CD4-positive, alpha-beta T cell treated with Interleukin-17A for 4 hours (primary cell): Measurements from ENCODE around the gene PLEKHA6.

ENCODE experiments used
- DNase-seq: peaks from one replicate; pipeline ENCODE4 v3.0.0-alpha.2; 2020; ENCODE audit warnings: mixed read lengths

The PLEKHA6 gene

GRCh38 chr1:204230211-204230610 lies 129.5 kb downstream of the PLEKHA6 start:
- DNase-seq, result no peak

DNA sequence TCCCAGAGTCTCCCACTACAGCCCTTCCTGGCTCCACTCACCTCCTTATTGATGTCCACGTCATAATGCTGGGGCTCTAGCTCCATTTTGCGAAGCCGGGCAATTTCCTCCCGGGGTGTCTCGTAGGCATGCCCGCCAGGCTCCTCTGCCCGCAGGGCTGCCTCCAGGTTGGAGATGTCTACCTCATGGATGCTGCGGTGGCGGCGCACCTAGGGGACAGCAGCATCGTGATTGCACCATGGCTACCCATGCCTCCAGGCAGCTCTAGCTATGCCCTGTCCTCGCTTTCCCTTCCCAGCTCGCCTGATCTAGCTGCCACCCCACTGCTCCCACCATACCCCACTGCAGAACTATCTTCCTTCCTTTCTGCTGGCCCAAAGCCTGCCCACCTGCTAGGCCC lies 130.8 kb downstream of the PLEKHA6 start:
- DNase-seq, result no peak

- no peak for DNase-seq
Measured at GRCh38 chr1:204227996-204228785, 131.5 kb downstream of the PLEKHA6 start.

GRCh38 chr1:204227351-204227750 lies 132.4 kb downstream of the PLEKHA6 start:
- DNase-seq, result no peak

DNA sequence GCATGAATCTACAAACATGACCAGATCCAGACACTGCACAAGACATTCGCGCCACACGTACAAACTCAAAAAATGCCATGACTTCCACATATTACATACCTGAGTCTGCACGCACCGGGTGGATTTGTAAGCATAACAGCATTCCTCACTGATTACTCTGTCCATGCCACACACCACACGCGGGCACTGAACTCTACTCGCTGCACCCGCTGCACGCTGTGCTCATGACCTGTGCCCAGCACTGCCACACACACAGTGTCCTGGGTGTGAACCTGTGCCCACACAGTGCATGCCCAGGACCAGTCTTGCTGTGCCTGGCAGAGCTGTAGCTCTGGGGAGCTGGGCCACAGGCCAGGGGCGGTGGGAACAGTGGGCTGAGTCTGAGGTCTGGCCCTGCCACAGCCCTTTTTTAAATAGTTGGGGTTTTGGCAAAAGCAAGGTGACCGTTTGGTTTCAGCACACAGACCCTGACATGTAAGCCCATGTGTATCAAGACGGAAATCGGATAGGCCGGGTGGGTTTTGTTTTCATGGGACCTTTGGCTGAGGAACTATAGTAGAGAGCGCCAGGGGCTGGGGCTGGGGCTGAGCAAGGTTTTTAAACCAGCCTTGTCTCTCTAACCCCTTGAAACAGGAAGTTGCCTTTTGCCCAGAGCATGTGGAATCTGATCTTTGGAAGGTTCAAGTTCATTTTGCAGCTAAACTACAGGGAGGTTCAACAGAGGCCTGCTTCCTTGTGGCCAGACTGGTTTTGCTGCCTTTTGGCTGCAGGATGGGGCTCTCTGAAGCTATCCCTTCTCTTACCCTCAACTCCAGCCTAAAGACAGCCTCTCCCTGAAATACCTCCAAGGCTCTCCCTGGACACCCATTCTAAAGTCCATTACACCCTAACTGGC lies 133.6 kb downstream of the PLEKHA6 start:
- DNase-seq, result no peak

GRCh38 chr1:204224655-204225054 lies 135.1 kb downstream of the PLEKHA6 start:
- no peak for DNase-seq

GRCh38 chr1:204223129-204223860 lies 136.4 kb downstream of the PLEKHA6 start:
- no peak for DNase-seq

- DNase-seq, result no peak
Measured at GRCh38 chr1:204222764-204223055, 137.0 kb downstream of the PLEKHA6 start.

- DNase-seq, result no peak
Measured at GRCh38 chr1:204222006-204222763, 137.5 kb downstream of the PLEKHA6 start.

- no peak for DNase-seq
Measured at GRCh38 chr1:204221271-204221670, 138.5 kb downstream of the PLEKHA6 start.

DNA sequence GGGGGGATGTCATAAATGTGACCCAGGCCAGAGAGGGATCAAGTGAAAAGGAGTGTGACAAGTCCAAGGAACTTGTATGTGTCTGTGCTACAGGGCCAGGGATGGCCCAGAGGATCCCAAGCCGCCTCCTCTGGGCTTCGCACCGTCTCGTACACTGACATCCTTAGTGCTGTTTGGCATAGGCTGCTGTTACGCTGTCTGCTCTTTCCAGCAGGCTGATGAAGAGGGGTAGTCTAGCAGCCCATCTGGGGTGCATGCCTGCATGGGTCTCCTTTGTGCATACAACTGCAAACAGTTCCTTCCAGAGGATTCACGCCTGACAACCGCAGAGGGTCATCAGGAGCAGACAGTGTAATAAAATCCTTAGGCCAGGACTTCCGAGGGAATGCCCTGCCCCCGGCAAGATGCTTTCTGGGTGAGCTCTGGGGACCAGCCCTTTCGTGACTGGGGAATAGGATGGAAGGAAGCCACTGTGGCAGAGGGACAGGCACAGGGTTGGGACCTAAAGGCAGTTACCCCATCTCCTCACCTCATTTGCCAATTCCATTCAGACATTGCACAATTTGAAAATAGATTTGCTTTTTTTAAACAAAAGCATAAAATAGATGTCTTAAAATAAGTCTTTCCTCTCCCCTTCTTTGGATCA lies 139.6 kb downstream of the PLEKHA6 start:
- DNase-seq, result no peak

GRCh38 chr1:204218552-204218951 lies 141.2 kb downstream of the PLEKHA6 start:
- no peak for DNase-seq

DNA sequence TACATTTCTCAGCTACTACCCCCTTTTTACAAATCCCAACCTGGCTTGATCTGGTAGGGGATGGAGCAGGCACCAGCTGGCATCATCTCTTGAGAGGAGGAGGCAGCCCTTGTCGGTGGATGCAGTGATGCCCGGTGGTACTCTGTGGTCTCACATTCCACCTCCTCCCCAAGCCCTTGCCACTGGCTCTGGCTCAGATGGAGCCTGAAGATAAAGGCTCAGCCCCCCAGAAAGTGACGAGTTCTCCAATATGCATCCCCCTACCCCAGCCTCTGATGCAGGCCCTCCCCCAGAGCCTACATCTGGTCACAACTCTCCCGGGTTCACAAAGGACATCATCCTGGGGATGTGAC lies 142.1 kb downstream of the PLEKHA6 start:
- no peak for DNase-seq

GRCh38 chr1:204216880-204217647 lies 142.7 kb downstream of the PLEKHA6 start:
- no peak for DNase-seq

- no peak for DNase-seq
Measured at GRCh38 chr1:204216236-204216635, 143.5 kb downstream of the PLEKHA6 start.

GRCh38 chr1:204213668-204214662 lies 145.8 kb downstream of the PLEKHA6 start, which contains the start of gene GOLT1A:
Gene GOLT1A (minus strand): TSS chr1:204213988. CDS start chr1:204213906, 82 bp downstream.
- peak; percentile 68 for DNase-seq

GRCh38 chr1:204212715-204213114 lies 147.0 kb downstream of the PLEKHA6 start:
- DNase-seq, result no peak

GRCh38 chr1:204211046-204211445 lies 148.7 kb downstream of the PLEKHA6 start:
- no peak for DNase-seq

- DNase-seq, result peak; percentile 80
Measured at GRCh38 chr1:204207136-204207616, 152.6 kb downstream of the PLEKHA6 start.

GRCh38 chr1:204206121-204206520 lies 153.6 kb downstream of the PLEKHA6 start:
- DNase-seq, result no peak
